GM19455 (cell line): ENCODE data around the gene MORC4.

Experiments used
- ATAC-seq: cut with Tn5 transposase; IDR thresholded peaks from one replicate; pipeline ENCODE4 v1.9.1; 2021; ENCODE audit not compliant: unreplicated experiment

MORC4 gene

DNA sequence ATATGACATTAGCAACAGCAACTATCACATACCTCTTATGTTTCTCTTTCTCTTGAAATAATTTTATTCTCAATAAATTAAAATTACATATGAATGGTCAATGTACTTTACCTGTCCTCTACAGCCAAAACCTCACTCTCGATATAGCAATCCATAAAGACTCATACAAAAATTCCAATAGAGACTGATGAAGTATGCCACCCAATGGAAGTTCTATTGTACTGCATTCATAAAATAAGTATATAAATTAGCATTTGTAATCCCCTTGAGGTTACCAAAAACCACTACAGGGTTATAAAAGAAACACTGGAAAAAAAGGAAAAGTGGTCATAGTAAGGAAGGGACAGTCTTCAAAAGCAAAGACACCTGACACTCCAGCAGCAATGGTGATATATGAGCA lies 47.0 kb downstream of the MORC4 start:
- no peak for ATAC-seq

DNA sequence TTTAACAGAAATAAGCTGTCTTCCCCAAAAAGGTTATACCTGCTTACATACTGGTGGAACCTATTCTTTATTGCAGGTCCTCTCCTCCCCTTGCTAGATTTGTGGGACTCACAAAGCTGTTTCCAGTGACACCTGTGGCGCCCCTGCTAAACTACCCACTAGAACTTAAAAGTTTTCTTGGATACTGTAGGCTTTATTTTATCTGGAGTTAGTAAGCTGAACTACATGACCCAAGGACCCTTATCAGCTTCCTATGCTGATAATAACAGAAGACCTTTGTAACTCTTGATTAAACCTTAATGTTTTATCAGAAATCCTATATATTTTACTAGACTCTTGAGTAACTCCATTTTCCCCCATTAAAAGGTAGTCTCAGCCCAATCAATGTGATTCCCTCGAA lies 47.5 kb downstream of the MORC4 start:
- no peak for ATAC-seq

DNA sequence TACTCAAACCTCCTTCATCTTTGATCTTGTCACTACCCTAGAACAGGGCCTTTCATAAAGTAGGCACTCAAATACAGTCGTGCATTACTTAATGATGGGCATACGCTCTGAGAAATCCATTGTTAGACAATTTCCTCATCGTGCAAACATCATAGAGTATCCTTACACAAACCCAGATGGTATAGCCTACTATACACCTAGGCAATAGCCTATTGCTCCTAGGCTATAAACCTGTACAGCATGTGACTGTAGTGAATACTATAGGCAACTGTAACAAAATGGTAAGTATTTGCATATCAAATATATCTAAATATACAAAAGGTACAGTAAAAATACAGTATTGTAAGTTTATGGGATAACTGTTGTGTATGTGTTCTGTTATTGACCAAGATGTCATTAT lies 47.9 kb downstream of the MORC4 start:
- ATAC-seq: no peak

DNA sequence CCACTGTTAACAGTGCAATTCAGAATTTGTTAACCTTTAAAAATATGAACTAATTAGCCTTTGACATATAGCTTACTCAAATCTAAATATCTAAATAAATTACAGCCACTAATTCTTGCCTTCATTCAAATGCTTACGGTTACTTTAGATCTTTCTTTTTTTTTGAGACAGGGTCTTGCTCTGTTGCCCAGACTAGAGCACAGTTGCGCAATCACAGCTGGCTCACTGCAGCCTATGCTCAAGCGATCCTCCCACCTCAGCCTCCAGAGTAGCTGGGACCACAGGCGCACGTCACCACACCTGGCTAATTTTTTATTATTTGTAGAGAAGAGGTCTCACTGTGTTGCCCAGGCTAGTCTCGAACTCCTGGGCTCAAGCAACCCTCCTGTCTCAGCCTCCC lies 48.8 kb downstream of the MORC4 start:
- ATAC-seq: no peak

DNA sequence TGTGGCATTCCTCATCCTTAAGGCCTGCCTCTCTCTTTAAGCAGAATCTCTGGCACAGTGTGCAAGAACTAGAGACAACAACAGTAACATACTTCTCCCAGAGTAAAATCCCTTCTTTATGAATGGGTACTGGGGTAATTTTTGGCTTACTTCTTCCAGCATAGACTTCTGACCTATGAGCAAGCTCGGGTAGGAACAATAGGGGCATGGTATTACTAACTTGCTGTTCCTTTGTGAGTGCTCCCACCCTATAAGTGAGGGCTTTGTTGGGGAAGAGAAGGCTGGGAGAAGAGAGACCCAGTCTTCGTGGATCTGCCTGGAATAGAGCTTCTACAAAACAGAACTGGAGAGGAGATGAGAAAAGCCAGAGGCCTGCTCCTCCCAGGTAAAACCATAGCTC lies 49.6 kb downstream of the MORC4 start:
- ATAC-seq: no peak

DNA sequence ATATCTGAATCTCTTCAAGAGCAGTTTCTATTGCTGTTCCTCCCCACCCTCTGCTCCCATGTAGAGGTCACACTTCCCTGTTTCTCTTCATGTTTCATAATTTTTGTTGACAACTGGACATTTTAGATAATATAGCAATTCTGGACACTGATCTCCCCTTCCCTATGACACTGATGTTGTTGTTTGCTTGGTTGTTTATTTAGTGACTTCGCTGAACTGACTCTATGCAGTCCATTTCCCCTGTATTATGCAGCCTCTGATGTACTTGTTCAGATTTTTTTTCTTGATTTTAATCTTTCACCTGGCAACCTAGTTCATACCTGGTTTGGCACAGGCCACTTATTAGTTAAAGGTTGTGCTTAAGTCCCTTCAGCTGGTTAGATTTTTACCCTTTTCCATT lies 50.6 kb downstream of the MORC4 start:
- ATAC-seq: no peak

DNA sequence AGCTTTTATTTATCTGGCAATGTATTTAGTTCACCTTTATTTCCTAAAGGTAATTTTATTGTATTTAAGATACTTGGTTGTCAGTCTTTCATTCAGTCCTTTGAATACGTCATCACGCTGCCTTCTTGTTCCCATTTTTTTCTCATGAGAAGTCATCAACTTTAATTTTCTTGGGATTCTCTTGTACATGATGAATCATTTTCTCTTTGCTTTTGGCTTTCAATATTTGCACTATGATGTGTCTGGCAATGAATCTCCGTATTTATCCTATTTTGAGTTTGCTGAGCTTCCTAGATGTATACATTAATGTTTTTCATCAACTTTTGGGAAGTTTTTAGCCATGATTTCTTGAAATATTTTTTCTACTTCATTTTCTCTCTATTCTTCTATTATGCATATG lies 51.4 kb downstream of the MORC4 start:
- no peak for ATAC-seq

DNA sequence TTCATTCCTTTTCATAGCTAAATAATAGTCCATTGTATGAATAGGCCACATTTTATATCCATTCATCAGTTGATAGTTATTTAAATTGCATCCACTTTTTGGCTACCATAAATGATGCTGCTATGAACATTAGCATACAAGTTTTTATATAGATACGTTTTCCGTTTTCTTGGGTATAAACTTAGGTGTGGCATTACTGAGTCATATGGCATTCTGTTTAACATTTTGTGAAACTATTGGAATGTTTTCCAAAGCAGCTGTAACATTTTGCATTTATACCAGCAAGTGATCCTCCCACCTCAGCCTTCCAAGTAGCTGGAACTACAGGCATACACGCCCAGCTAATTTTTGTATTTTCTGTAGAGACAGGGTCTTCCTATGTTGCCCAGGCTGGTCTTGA lies 53.5 kb downstream of the MORC4 start:
- no peak for ATAC-seq

DNA sequence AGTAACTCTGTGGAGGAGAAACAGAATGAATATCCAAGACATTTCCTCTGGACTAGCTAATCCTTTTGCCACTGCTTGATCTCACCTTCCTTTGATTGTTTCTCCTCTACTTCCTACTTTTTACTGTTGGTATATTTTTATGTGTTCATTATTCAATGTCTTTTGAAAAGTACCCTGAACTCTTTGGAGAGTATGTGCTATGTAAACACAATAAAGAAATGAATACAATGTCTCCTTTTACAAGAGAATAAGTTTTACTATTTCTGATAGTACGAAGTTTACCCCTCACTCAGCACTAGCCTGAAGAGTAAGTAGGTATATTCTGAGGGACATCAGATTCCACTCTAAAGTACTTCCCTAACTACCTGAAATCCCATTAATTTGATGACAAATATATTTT lies 59.9 kb downstream of the MORC4 start:
- ATAC-seq: no peak

DNA sequence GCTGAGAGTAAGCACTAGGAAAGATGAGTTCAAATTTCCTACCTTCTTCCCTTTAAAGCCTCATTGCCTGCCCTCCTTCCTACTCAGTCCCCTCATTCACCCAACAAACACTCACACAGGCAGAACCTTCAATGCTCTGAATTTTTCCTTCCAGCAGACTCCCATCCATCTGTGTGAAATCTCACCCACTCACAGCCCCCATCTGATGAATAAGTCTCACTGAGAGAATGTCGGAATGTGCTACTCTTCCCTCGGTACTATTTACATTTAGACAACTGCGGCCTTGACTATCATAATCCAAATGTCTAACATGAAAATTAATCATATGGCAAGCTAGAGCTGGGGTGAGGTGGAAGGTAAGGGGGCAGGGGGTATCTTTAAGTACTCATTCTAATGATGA lies 60.4 kb downstream of the MORC4 start:
- no peak for ATAC-seq

DNA sequence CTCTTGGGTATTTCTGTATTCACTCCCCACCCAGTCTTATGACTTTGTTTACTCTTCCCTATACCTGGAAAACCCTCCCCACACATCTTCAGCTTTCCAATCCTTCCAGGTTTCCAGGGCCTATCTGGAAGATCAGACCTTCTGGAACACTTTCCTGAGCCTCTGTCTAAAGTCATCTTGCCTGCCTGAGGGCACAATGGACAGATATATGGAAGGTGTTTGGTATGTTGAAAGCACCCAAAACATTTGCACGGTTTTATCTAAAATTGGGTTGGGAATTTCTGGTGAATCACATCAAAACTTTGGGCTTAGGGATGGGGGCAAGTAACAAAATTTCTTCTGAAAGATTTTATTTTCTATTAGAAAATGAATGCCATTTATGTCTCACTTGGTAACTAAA lies 63.8 kb downstream of the MORC4 start:
- no peak for ATAC-seq

DNA sequence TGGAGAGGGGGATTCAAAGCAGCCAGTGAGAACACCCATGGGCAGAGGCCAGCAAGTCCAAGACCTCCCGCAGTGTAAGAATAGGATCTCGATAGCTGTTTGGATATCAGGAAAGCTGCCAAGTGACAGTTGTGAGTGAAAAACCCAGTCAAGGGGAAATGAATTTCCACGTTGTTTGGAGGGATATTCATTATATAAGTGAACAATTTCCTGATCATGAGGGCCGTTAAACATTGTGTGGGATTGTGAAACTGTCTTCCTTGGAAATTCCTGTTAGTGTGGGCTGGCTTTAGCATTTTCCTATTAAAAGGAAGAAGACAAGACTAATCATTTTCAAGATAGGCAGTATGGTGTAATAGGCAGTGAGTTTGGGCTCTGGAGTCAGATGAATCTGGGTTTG lies 64.8 kb downstream of the MORC4 start:
- no peak for ATAC-seq

DNA sequence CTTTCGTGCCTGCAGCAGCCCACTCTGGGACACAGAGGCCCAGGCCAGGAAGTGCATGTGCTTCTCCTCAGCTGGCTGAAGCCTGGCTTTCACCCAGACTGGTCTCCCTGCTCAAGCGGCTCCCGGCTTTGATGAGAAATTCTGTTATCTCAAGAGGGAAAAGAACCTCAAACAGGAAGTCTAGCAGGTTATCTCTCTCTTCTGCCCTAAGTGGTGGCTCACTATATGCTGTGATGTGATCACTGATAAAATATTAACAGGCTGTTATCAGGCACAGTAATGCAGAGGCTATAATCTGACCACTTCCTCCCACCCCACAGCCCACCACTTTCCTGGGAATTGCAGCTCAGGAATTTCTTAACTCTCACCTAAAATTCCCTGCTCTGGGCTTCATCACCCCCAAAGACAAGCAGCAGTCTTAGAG lies 66.5 kb downstream of the MORC4 start:
- no peak for ATAC-seq

DNA sequence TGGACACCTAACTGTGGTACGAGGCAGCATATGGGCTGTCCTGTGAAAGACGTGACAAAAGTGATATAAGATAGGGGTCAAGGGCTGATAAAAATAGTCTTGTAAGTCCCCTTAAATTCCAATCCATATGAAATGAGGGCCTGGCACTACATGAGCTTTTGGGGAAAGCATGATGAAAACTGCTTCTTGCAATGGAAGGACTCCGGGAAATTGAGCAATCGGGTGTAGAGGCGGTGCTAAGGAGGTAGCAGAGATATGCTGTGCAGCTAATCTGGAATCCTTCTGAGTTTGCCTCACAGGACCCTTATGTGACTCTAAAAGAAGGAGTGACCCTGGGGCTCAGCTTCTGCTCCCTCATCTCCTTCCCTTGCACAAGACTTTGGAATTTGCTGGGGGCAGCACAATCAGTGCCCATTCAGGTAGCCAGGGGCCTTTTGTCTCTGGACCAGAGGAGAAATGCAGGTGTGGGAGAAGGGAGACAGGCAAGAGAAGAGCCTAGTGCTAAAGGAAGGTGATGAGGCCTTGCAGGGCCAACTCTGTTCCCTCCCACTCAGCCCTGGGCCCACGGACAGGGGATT lies 67.0 kb downstream of the MORC4 start:
- ATAC-seq: no peak

DNA sequence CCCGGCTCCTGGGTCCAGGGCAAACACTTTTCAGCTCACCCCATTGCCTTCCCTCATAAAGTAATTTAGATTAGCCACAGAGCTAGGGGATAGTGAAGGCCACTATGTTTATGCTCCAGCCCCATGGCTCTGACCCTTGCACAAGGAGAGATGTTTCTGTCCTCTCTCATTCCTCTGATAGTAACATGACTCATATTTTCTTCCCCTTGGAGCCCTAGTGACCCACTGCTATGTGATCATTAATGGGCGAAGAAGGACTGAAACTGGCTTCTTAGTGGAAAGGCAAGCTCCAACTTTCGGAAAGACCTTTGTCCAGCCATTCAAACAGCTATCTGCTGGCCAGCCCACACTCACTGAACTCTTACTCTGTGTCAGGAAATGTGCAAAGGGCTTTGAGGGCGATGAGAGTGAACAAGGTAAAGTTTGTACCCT lies 67.5 kb downstream of the MORC4 start:
- no peak for ATAC-seq

DNA sequence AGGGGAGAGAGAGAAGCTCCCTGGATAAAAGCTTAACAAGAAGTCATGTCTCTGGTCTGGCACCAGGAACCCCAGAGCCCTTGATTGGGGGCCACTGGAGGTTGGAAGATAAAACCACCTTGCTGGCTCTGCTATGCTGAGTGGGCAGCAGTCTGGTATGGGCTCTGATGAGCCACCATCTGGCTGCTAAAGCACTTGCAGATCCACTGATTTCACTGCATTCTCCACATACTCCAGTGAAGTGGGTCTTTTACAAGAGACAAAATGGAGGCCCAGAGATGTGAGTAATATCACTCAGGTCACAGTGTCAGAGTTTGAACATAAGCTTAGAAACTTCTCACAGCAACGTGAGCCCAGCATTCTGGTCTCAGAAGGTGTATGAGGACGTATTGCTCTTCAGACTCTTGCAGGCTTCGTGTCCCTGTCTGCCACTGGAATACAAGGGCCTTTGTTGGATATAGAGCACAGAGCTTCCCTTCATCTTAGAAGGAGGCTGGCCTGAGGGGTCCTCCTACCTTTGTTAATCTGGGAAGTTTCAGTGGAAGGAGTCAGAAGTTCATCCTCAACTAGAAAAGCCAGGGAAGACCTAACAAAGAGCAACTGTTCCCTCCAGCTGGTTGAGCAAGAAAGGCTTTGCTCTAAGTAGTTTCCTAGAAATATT lies 68.1 kb downstream of the MORC4 start:
- ATAC-seq: no peak

DNA sequence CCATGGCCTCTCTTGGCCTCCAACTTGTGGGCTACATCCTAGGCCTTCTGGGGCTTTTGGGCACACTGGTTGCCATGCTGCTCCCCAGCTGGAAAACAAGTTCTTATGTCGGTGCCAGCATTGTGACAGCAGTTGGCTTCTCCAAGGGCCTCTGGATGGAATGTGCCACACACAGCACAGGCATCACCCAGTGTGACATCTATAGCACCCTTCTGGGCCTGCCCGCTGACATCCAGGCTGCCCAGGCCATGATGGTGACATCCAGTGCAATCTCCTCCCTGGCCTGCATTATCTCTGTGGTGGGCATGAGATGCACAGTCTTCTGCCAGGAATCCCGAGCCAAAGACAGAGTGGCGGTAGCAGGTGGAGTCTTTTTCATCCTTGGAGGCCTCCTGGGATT lies 71.8 kb downstream of the MORC4 start:
- ATAC-seq: no peak

DNA sequence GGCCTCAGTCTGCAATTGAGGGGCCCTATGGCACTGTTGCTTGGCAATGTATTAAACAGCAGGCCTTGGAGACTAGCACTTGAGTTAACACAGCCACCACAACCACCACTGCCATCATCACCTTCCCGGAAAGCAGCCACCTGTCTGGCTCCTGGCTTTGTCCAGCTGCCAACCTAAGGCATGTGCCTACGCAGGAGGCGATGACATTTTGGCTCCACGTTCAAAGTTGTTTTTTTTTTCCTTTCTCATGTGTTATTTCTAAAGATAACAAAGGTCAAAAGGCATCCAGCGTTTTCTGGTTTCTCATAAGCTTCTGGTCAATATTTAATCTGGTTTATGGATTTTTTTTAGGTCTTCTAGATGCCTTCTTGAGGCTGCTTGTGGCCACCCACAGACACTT lies 72.3 kb downstream of the MORC4 start:
- ATAC-seq: no peak

DNA sequence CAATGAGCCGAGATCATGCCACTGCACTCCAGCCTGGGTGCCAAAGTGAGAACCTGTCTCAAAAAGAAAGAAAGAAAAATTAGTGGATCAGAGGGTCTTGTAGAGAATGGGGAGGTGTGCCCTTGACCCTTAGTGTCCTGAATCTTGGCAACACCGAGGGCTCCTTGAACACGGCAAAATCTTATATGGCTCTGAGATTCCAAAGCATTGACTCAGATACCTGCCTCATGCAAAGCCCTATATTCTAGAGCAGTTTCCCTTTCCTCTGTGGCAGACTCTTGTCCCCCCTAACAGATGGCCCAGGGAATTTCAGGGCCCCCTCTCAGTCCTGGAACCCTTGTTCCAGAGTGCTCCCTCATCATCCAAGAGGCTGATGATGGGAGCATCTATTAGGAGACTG lies 73.0 kb downstream of the MORC4 start:
- ATAC-seq: no peak

DNA sequence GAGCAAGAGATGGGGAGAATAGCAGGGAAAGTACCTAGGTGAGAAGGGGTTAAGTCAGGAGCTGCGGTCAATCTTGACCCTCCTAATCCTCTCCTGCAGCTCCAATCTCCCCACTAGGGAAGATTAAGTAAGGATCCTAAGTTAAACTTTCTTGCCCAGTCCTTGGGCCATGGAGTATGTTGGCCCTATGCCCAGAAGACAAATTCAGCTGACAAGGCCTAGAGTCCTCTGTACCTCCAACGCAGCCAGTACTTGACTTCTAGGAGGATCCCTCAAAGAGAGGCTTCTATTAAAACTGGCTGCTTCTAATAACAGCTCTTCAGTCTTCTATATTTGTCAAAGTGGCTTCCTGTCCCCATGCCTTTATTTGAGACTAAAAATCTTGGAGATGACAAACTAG lies 78.4 kb downstream of the MORC4 start:
- no peak for ATAC-seq

DNA sequence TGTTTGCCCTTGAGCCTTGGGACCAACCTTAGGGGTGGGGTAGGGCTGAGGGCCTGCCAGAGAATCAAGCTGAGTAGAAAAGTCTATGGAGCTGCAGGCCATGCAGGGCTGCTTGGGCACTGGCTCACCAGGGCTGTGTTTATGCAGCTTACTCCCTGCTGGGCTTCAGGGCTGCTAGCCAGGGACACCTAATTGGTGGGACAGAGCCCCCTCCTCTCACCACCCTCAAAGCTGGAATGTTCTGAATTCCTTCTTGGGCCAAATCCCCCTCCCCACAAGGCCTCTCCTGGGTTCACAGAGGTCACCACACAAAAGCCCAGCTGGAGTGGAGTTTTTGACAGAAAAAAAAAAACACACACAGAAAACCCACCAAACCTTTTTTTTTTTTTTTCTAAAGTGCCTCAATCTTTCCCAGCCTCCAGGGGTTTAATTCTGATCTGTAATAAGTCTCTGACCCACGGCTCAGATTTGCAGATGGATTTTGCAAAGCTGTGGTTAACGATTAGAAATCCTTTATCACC lies 80.0 kb downstream of the MORC4 start, which contains the start of gene CLDN2:
CLDN2 (plus strand) TSS at position 471 of the 521 bp plus-strand sequence. CDS start 7,827 bp downstream, outside the sequence.
- no peak for ATAC-seq

DNA sequence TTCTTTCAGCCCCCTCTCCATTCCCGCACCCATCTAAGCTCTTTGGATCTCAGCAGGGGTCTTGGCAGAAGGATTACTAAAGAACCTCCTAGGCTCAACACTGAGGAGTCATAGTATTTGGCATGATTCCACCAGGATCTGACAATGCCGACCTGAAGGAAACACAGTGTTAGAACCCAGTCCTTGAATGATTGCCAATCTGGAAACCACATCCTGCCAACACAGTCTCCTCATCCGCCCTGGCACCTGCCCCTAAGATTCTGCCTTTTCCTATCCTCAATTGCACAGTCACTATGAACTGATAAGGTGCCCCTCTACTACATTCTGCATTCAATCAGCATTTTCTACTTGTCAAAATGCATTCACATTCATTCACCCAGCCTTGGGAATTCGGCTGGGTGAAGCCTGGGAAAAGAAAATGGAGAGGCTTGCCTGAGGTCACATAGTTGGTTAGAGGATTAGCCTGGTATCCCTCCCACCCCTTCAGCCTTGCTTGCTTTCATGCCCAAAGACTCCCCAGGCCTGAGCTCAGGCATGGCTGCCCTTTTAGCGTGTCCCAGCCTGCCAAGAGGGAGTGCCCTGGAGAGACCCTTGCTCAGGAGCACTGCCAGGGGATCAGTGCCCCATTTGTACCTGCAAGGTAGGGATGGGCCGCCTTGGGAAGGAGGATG lies 82.0 kb downstream of the MORC4 start:
- no peak for ATAC-seq
